NCI-H2029 treated with DMSO at 0.1 percent for 48 hours (cell line): ENCODE measurements around the gene GLCE.
"Not testable (repeated sequence)": the region's sequence is repeated elsewhere in the genome, so short reads cannot be mapped to it uniquely, and the experiment has no call there.

Experiments used
- DNase-seq: peaks from one replicate; lab custom pipeline; 2025; lab: John Stamatoyannopoulos, UW

The GLCE gene

GRCh38 chr15:69135499-69135898 is 24.9 kb upstream of the GLCE start:
- DNase-seq: no peak

GRCh38 chr15:69138963-69139362 is 21.5 kb upstream of the GLCE start:
- DNase-seq: no peak

GRCh38 chr15:69140306-69140705 is 20.1 kb upstream of the GLCE start:
- DNase-seq: no peak

- DNase-seq: no peak
Observed at GRCh38 chr15:69141286-69141701, 19.1 kb upstream of the GLCE start.

- no peak for DNase-seq
Observed at GRCh38 chr15:69141833-69142232, 18.6 kb upstream of the GLCE start.

GRCh38 chr15:69143756-69144436 is 16.5 kb upstream of the GLCE start:
- DNase-seq: peak; percentile 6

- no peak for DNase-seq
Observed at GRCh38 chr15:69144530-69144929, 15.9 kb upstream of the GLCE start.

- no peak for DNase-seq
Observed at GRCh38 chr15:69145149-69145693, 15.2 kb upstream of the GLCE start.

- DNase-seq: no peak
Observed at GRCh38 chr15:69145694-69146492, 14.5 kb upstream of the GLCE start.

- no peak for DNase-seq
Observed at GRCh38 chr15:69146724-69147435, 13.6 kb upstream of the GLCE start.

- DNase-seq: no peak
Observed at GRCh38 chr15:69148465-69148864, 12.0 kb upstream of the GLCE start.

- no peak for DNase-seq
Observed at GRCh38 chr15:69149163-69149562, 11.3 kb upstream of the GLCE start.

GRCh38 chr15:69149803-69150202 is 10.6 kb upstream of the GLCE start:
- DNase-seq: no peak

- no peak for DNase-seq
Observed at GRCh38 chr15:69150336-69150735, 10.1 kb upstream of the GLCE start.

GRCh38 chr15:69150841-69151240 is 9.6 kb upstream of the GLCE start:
- DNase-seq: no peak

- DNase-seq: no peak
Observed at GRCh38 chr15:69153046-69153445, 7.4 kb upstream of the GLCE start.

GRCh38 chr15:69153587-69153986 is 6.8 kb upstream of the GLCE start:
- DNase-seq: not testable (repeated sequence)

GRCh38 chr15:69154078-69154477 is 6.4 kb upstream of the GLCE start:
- DNase-seq: no peak

- DNase-seq: no peak
Observed at GRCh38 chr15:69154684-69155083, 5.8 kb upstream of the GLCE start.

- no peak for DNase-seq
Observed at GRCh38 chr15:69156736-69157381, 3.6 kb upstream of the GLCE start.

- no peak for DNase-seq
Observed at GRCh38 chr15:69158201-69158842, 2.1 kb upstream of the GLCE start.

GRCh38 chr15:69158843-69159240 is 1.6 kb upstream of the GLCE start:
- DNase-seq: no peak
